ENCODE results near the gene SOX18. TPM values are rescaled to one million over a fixed set of nuclear protein-coding genes. Genes with fewer than 3 reads are reported as not detected.

The SOX18 gene
- total and polyA plus RNA-seq, 2 of the 13 experiments (the other 11 are each of a cell fraction or from before 2014, with no cell fraction given): 1.6 to 1.9 TPM

DNA sequence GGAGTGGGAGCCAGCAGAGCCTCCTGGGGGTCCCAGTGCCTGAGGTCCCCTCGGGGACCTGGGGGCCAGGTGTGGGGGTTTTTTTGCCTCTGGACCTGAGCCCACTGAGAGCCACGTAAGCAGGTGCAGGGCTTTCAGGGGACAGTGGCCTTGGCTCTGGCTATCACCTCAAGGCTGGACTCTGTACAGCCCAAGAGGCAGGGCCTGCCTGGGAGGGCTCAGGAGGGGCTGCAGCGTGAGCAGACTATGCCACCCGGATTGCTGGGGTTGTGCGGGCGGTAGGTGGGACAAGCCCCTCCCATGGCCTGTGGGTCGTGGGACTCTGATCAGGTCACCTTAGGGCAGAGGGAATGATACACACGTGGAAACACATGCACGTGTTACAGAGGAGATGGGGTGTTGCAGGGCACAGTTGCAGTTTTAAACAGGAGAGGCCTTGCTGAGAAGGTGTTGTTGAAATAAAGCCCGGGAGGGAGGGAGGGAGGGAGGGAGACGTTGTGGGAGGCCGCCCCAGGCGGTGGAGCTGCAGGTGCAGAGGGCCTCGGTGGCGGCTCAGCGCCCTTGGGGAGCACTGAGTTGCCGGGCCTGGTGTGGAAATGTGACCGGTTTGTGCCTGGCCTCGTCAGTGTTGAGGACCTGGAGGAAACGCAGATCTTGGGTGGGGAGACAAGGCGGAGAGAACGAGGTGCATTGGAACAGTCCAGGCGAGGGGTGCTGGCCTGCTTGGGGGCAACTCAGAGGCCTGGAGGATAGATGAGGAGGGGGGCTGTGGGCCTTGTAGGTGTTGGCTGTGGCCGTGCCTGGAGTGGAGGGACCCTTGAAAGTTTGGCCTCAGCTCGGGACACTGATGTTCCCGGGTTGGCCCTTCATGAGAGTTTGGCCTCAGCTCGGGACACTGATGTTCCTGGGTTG lies 15.9 kb upstream of the SOX18 start (continued):
- TF ChIP-seq, protein P1, sequence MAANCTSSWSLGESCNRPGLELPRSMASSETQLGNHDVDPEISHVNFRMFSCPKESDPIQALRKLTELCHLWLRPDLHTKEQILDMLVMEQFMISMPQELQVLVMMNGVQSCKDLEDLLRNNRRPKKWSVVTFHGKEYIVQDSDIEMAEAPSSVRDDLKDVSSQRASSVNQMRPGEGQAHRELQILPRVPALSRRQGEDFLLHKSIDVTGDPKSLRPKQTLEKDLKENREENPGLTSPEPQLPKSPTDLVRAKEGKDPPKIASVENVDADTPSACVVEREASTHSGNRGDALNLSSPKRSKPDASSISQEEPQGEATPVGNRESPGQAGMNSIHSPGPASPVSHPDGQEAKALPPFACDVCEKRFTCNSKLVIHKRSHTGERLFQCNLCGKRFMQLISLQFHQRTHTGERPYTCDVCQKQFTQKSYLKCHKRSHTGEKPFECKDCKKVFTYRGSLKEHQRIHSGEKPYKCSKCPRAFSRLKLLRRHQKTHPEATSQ (CRISPR knock-in tag; IDR thresholded peaks at IDR 0.05; ENCODE audit: borderline replicate concordance): 0 out of 2 replicates have a peak, but pooled peaks have one; percentile 64
- no peak for TF ChIP-seq THYN1 (CRISPR knock-in tag; IDR thresholded peaks at IDR 0.05; ENCODE audit: borderline replicate concordance, low read depth)
- TF ChIP-seq KLF9 (CRISPR knock-in tag; IDR thresholded peaks at IDR 0.05; ENCODE audit: low read depth): no peak
- no peak; the same call in 1 of the 2 replicates for TF ChIP-seq ZNF614 (CRISPR knock-in tag; IDR thresholded peaks at IDR 0.05; ENCODE audit: borderline replicate concordance)
- TF ChIP-seq ZMYM4 (CRISPR knock-in tag; IDR thresholded peaks at IDR 0.05): 0 out of 2 replicates have a peak, but pooled peaks have one; percentile 21
- no peak for TF ChIP-seq ZKSCAN1 (IDR thresholded peaks at IDR 0.05; ENCODE audit: low read length)
- TF ChIP-seq ZNF547 (CRISPR knock-in tag; IDR thresholded peaks at IDR 0.05): peak; percentile 91
- TF ChIP-seq, protein P2, sequence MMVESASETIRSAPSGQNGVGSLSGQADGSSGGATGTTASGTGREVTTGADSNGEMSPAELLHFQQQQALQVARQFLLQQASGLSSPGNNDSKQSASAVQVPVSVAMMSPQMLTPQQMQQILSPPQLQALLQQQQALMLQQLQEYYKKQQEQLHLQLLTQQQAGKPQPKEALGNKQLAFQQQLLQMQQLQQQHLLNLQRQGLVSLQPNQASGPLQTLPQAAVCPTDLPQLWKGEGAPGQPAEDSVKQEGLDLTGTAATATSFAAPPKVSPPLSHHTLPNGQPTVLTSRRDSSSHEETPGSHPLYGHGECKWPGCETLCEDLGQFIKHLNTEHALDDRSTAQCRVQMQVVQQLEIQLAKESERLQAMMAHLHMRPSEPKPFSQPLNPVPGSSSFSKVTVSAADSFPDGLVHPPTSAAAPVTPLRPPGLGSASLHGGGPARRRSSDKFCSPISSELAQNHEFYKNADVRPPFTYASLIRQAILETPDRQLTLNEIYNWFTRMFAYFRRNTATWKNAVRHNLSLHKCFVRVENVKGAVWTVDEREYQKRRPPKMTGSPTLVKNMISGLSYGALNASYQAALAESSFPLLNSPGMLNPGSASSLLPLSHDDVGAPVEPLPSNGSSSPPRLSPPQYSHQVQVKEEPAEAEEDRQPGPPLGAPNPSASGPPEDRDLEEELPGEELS (CRISPR knock-in tag; IDR thresholded peaks at IDR 0.05): 0 out of 2 replicates have a peak, but pooled peaks have one; percentile 13
- no peak for TF ChIP-seq EP300 (IDR thresholded peaks at IDR 0.05; ENCODE audit: low read depth in 2 of 2, low read length in 2 of 2)
- TF ChIP-seq EP300 (CRISPR knock-in tag; IDR thresholded peaks at IDR 0.05; ENCODE audit: borderline replicate concordance): 0 out of 2 replicates have a peak, but pooled peaks have one; percentile 15
- 0 out of 2 replicates have a peak, but pooled peaks have one; percentile 18 for TF ChIP-seq ZNF101 (CRISPR knock-in tag; IDR thresholded peaks at IDR 0.05; ENCODE audit: borderline replicate concordance, low read depth)
- no peak for TF ChIP-seq REL (CRISPR knock-in tag; conservative IDR thresholded peaks at IDR 0.05)
- TF ChIP-seq, protein P3, sequence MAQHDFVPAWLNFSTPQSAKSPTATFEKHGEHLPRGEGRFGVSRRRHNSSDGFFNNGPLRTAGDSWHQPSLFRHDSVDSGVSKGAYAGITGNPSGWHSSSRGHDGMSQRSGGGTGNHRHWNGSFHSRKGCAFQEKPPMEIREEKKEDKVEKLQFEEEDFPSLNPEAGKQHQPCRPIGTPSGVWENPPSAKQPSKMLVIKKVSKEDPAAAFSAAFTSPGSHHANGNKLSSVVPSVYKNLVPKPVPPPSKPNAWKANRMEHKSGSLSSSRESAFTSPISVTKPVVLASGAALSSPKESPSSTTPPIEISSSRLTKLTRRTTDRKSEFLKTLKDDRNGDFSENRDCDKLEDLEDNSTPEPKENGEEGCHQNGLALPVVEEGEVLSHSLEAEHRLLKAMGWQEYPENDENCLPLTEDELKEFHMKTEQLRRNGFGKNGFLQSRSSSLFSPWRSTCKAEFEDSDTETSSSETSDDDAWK (CRISPR knock-in tag; IDR thresholded peaks at IDR 0.05): no peak
- TF ChIP-seq ZNF501 (CRISPR knock-in tag; IDR thresholded peaks at IDR 0.05): peak; percentile 51; the same call in 1 of the 2 replicates
- TF ChIP-seq ZIK1 (CRISPR knock-in tag; IDR thresholded peaks at IDR 0.05; ENCODE audit: borderline replicate concordance, low read depth): no peak; the same call in 1 of the 2 replicates
- TF ChIP-seq ZFY (CRISPR knock-in tag; IDR thresholded peaks at IDR 0.05): peak; percentile 50; the same call in 1 of the 2 replicates
- peak; percentile 55 for TF ChIP-seq HNRNPLL (IDR thresholded peaks at IDR 0.05; ENCODE audit: low read depth, low read length, poor library complexity, severe bottlenecking)
- no peak for TF ChIP-seq ZNF7 (CRISPR knock-in tag; IDR thresholded peaks at IDR 0.05)
- TF ChIP-seq GLI4 (CRISPR knock-in tag; IDR thresholded peaks at IDR 0.05; ENCODE audit: borderline replicate concordance): 0 out of 2 replicates have a peak, but pooled peaks have one; percentile 69
- TF ChIP-seq CBX2 (IDR thresholded peaks at IDR 0.05; ENCODE audit: low read depth, low read length): no peak
- TF ChIP-seq CBX2 (CRISPR knock-in tag; IDR thresholded peaks at IDR 0.05; ENCODE audit: low read depth): no peak

Measured in HepG2 (cell line).